Endothelial cell of hepatic sinusoid (primary cell): ENCODE results near the gene ZNF473.

Experiments
- in situ Hi-C: cut with HindIII; loops from 2 replicates; pipeline ENCODE4 v1.10.0; 2017; ENCODE audit warnings: low sequenced_read_pairs

Gene ZNF473

DNA sequence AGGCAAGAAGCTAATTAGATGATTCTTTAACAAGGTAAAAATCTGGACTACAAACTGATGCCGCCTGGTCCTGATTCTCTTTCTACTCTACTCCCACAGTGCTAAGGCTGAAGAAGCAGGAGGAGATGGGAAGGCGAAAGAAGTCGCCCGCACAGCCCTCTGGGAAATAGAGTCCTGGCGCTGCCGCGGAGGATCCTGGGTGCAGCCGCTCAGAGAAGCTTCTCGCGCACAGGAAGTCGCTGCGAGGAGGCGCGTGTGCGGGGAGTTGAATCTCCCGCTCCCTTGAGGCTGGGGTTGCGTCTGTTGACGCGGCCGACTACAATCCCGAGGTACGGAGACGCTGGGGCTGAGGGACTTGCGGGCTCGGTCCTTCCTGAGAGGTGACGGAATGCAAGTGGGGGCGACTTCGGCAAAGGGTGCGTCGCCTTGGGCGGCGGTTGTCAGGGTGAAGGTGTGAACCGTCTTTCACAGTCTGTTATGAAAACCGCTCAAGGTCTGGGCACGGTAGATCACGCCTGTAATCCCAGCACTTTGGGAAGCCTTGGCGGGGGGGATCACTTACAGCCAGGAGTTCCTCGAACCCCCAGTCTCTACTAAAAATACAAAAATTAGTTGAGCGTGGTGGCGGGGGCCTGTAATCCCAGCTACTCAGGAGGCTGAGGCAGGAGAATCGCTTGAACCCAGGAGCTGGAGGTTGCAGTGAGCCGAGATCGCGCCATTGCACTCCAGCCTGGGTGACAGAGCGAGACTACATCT lies at the start of gene ZNF473:
Gene ZNF473, plus strand, starts transcription at position 212 of the 756 bp plus-strand sequence. CDS start 5,078 bp downstream, outside the sequence.
- in situ Hi-C loops: no loop called here

DNA sequence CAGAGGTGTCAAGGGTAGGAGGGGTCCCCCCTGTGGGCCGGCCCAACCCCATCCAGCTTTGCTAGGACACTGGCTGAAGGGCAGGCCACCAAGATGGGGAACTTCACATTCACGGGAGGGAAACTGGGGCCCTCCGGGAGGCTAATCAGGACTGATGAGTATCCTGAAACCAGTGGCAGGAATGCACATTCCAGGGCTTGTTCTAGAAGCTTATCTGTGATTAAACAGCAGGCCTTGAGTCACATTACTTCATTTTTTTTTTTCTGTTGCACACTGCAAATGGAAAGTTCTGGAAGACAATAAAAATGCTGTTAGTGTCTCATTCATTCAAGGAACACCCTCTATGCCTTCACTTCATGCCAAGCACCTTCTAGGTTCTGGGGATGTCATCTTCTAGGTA lies 49.3 kb upstream of the ZNF473 start:
- in situ Hi-C loops: no loop called here

DNA sequence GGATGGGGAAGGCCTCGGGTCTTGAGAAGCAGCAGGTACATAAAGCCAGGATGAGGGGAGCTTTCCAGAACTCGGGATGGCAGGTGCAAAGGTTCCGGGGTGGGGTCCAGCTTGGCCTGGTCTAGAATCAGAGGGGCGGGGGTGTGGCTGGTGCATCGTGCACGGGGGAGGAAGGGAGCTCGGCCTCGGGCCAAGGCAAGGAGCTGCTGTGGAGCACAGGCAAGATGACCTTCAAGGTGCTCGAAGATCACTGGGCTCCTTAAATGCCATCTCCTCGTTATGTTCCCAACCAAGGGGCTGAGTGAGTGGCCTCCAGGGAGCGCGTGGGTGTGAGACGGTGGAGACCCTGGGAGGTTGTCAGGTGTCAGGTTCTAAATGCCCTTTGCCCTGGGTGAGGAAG lies 48.7 kb upstream of the ZNF473 start:
- in situ Hi-C loops: no loop called here

DNA sequence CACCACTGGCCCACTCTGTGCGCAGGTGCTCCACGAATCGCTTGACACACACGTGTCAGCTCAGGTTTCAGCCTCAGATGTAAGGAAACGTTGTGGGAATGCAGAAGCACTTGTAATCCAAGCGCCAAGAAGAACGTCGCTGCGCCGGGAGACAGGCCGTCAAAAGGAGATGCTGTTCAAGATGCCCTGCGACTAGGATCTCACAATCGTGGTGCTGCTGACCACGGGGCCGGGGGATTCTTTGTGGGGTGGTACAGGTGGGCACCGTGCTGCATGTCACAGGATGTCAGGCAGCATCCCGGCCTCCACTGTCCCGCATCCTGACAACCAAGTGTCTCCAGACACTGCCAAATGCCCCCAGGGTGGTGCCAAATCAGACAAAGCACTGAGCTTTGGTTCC lies 47.9 kb upstream of the ZNF473 start:
- in situ Hi-C loops: no loop called here

DNA sequence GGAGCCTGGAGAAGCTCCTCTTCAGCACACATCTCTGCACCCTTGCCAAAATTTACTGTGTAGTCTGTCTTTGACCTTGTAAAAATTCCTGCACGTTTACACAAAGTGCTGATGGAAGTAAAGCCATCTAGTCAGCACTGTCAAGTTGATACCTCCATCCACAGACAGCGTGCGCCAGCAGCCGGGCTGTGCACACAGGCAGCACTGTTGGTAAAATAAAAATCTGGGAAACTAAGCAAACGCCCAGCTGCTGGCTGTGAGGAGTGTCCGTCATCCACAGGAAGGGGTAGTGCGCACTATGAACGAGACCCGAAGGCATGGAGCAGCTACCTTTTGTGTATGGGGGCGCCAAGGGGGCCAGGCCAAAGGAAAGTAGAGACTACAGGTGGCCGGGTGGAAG lies 47.5 kb upstream of the ZNF473 start:
- in situ Hi-C loops: no loop called here

DNA sequence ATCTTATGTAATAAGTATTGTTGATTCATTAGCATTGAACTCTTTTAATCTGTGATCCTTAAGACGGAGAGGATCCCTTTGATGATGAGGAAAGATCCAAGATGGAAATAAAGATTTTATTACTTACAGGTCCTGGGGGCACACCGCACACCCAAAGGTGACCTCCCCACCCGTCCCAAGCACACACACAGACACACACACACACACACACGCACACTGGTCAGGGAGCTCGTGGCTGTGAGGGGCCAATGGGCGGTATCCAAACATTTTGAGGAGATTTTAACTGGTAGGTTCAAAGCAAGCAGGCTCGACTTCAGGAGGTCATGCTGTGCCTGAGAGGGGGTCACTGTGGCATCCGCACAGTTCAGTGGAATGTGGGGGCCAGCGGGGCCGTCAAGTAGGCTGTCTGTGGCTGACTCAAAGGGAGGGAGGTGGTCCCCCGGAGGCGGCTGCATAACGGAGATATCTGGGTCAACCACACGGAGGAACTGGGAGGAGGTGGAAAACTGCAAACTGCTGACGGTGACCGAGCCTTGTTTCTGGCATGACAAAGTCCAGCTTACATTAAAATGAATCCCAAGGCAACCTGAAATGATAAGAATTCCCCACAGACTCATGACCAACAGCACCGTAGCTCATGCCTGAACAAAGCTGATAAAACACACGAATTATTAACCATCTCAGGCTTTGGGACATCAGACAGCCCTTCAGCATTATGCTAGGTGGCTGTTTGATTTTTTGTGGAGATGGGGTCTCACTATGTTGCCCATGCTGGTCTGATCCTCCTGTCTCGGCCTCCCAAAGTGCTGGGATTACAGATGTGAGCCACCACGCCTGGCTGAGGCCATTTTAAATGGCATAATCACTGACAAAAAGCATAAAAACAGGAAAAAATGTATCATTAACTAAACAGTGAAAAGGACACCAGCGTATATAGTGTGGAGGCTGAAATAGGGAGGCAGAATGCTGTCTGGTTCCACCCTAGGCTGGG lies 43.9 kb upstream of the ZNF473 start:
- in situ Hi-C loops: no loop called here

DNA sequence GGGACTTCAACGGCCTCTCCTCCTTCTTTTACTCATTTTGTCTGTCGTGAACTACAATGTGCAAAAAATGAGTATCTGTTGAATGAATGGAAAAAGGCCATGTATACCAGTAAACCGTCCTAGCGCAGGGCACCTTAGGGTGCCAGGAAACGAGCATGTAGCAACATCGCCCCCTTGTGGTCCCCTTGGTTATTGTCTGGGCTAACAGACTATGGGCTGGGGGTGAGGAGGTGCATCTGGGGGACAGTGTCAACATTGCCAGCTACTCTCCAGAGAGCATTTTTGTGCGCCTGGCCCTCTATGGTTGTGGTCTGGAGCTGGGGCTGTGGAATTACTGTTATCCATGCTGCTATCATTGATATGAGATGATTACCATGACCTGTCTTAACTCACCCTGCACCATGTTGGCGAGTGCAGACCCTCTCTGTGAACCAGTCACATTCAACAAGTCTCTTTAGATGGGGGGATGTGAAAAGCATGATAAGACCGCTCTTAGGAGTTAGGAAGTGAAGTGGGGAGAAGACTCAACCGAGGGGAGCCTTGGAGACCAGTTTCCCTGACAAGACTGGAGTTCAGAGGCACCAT lies 42.1 kb upstream of the ZNF473 start:
- in situ Hi-C loops: no loop called here

DNA sequence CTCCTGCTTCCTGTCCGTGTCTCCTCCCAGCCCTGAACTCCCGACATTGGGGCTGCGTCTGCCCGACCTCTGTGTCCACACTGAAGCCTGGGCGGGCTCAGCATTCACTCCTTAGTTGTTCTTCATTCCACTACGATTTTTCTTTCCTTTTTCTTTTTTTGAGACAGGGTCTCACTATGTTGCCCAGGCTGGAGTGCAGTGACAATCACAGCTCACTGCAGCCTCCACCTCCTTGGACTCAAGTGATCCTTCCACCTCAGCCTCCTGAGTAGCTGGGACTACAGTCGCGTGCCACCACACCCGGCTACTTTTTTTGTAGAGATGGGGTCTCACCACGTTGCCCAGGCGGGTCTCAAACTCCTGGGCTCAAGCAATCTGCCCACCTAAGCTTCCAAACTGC lies 41.3 kb upstream of the ZNF473 start:
- in situ Hi-C loops: no loop called here

DNA sequence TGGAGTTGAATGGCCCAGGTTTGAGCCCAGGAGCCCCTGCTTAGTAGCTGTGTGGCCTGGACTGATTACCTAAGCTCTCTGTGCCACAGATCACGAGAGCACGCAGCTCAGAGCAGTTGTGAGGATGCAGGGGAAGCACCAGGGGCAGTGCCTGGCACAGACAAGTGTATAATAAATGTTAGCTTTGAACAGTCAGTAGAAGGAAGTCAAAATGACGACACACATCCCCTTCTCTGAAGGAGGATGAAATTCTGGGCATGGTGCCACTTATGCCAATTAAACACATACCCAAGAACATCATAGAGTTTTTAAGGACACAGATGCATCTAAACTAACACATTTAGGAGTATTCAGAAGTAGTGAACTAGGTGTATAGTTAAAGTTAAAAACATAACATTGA lies 39.9 kb upstream of the ZNF473 start:
- in situ Hi-C loops: no loop called here

DNA sequence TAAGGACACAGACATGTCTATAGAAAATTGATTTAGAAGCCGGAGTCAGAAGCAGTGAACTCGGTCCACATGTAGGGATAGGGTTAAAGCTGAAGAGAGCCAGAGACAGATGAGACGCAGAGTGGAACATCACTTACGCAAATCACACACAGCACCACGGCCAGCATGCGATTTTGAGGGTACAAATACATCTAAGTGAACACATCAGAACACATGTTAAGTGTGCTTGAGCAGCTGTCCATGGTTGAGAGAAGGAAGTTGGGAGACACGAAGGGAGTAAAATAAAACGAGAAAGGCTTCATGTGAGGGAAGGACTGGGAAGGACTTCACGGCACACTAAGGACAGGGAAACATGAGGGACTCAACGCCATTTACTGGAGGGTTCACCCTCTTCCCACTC lies 39.5 kb upstream of the ZNF473 start:
- in situ Hi-C loops: no loop called here

DNA sequence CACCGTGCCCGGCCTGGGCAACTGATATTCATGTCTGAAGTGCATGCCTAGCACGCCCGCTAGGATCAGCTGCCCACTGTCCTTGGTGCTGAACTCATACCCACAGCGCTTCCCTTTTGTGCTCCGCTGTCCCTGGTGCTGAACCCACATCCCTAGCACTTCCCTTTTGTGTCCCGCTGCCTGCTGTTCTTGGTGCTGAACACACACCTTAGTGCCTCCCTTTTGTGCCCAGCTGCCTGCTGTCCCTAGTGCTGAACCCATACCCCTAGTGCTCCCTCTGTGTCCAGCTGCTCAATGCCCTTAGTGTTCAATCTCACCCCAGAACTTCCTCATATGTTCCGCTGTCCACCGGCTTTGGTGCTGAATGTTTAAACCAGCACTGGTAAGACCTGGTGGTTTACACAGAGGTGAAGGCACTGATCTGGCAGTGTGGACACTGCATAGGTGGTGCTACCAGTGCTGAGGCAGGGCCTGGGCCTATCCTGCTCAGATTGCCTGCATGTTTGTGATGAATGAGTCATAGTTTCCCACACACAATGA lies 38.6 kb upstream of the ZNF473 start:
- in situ Hi-C loops: no loop called here

DNA sequence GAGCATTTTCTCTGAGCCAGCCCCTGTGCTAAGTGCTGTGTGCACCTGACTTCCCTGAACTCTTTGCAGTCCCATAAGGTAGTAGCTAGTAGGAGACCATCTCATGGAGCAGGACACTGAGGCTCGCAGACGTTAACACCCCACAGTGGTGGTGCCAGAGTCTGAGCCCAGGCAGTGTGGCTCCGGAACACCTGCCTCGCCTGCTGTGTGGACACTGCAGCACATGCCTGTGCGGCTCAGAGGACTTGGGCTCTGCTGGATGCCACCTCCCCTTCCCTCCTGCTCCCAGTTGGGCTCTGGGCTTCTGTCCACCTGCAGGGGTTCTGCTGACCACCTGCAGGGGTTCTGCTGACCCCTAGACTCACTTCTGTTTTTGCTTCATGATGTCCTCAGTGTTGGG lies 37.8 kb upstream of the ZNF473 start:
- in situ Hi-C loops: no loop called here

DNA sequence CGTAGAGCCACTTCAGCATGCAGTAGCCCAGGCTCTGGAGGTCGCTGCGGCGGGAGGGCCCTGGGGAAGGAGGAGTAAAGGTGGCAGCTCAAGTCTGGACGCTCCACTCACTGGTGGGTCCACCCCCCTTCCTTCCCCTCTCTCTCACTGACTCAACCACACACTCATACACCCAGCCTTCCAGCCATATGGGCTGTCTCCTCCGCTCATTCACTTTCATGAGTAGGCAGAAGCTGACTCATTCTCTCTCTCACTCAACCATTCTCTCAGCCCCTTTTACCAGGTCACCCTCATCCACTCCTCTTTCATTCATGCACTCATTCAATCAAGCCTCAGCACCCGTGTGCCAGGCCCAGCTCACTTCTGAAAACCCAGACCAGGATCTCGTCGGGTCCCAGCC lies 37.4 kb upstream of the ZNF473 start:
- in situ Hi-C loops: no loop called here

DNA sequence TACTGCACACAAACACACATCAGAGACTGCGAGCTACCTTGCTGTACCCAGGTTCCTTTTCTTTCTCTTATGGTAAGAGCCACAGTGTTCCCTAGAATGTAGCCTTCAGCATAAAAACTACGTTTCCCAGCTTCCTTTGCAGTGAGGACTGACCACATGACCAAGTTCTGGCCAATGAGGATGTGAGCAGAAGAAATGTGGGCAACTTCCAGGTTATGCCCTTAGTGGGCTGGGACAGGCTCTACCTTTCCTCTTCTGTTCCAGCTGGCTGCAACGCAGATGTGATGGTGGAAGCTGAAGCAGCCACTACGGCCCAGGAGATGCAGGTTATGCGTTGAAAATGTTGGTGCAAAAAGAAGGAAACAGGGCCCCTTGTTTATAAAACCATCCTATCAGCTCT lies 28.1 kb upstream of the ZNF473 start:
- in situ Hi-C loops: no loop called here

DNA sequence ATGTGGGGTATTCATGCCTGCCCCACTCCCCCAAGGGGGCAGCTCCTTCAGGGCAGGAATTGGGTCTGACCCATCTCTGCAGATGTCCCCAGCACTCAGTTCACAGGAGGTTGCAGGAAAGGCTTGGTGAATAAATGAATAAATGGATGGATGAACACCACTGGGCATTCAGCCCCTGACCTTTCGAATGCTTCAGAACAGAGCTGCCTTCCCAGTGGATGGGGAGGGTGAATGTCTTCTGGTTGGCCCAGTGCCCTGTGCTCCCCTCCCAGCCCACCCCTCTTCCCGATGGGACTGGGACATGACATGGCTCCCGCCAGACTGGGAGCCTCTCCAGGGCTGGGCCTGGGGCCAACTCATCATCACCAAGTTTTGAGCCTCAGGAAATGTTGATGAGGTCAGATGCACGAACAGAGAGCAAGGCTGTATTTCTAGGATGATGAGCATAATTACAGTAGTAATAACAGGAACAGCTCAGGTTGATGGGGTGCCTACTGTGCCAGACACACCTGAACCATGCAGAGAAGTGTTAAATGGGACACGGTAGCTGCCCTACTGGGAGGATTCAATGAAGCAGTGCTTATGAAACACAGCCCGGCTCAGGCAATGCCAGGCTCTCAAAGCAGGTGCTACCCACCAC lies 26.3 kb upstream of the ZNF473 start:
- in situ Hi-C loops: no loop called here

DNA sequence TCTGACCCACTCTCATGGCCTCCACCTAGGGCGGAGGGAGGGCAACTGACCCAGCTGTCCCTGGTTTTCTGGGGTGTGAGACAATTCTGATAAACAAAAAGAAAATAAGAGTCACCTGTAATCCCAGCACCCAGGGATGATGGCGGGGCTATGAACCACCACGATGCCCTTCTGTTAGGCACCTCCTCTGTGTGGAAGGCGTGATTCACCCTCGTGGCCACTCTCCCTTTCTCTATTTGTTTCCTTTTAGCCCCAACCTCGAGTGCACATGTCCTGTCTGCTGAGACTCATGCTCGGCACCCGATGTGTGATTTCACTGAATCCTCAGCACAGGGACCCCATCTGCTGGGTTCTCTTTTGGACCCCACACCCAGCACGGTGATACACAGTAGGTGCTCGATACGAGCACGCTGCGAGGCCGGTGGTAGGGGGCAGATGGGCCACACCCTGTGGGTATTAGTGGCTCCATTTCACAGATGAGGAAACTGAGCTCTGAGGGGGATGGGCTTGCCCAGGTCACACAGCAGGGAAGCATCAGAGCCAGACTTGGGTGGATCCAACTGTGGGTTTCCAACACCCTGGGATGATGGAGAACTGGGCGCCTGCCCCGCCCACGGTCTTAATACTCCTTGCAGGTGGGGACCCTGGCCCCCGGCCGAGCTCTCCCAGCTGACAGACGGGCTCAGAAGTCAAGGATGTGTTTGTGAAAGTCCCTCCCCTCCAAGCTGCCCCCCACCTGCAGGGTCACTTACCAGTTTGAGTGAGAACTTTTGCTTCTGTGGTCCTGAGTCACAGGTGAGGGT lies 25.6 kb upstream of the ZNF473 start:
- in situ Hi-C loops: no loop called here

DNA sequence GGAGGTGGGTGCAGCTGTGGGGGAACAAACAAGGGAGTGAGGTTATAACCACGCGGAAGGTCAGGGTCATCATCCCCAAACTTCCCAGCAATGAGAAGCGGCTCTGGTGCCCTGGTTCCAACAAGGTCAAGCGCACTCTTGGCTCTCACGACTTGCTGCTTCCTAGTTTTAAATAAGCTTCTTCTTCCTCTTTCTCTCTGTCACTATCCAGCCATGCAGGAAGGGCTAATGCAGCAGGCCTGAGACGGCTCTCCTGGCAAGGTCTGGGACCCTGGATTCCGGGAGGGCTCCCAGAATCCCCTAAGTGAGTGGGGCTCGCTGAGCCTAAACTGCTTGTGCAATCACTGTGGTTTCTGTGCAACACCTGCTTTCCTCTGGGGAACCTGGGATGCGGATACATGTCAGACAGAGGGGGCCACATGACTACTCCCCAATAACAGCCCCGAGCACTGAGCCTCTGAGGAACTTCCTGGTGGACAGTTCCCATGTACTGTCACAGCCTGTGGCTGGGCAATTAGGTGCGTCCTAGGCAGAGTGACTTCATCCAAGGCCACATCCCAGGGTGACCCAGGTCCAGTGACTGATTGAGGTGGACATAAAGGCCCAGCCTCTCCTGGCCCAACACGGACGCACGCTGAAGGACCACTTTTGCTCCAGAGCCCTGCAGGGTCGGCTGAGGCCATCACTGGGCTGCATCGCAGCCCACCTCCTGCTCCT lies 24.8 kb upstream of the ZNF473 start:
- in situ Hi-C loops: no loop called here

DNA sequence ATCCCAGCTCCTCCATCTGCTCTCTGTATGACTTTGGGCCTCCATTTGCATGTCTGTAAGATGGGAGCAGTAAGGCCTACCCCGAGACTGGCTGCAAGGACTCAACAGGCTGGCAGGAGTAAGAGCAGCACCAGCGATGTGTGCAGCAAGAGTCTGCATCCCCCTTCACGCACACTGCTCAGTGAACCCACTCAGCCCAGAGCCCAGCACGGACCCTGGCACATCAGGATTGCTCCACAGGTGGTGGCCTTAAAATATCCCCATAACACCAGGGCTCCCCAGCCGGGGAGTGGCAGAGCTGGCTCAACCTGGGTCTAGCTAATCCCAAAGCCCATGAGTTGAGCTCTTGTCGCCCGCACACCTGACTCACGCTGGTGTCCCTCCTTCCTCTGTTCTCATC lies 24.0 kb upstream of the ZNF473 start:
- in situ Hi-C loops: no loop called here

DNA sequence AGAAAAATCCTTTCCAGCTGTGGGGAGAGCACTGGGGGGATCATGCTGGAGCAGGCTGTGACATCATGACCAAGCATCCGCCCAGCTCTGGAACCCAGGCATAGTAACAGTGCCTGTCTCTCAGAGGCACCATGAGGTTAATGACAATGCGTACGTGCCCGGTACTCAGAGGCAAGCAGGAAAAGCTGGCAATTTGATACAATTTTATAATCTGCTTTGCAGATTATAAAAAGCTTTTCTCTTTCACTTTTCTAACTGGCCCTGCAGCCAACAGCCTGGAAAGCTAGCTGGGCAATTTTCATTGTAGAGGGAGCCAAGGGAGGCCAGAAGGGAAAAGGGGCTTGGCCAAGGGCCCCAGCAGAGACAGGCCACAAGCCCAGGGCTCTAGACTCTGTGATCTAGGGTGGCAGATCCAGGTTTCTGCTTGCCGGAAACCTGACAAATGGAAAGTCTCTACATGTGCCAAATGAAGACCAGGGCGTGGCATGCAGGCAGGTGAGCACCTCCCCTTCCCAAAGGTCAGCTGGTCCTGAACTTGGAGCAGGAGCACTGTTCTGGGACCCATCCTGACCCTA lies 23.3 kb upstream of the ZNF473 start:
- in situ Hi-C loops: no loop called here
